Lung microvascular endothelial cell (primary cell): ENCODE results near the gene ARL3. TPM values are rescaled to one million over a fixed set of nuclear protein-coding genes. Genes with fewer than 3 reads are reported as not detected.
"Not testable (repeated sequence)": the region's sequence is repeated elsewhere in the genome, so short reads cannot be mapped to it uniquely, and the experiment has no call there.

Experiments used
- DNase-seq, 2 donors: peaks; one replicate each; pipeline versions ENCODE4 v3.0.0 to v3.0.0-alpha.2; 2010; ENCODE audit warnings: low read depth in 2 of 2
- total RNA-seq: library from RNA; depleted of rRNA; stranded (reverse); fragments of >200 nt; gene quantifications from 2 replicates; pipeline ENCODE4 v1.2.1, GENCODE V29; 2014

ARL3 gene
- total RNA-seq, 1 donor from 2014 or later = 2.8 TPM

GRCh38 chr10:102738692-102739121 lies 24.5 kb upstream of the ARL3 start:
- no peak for DNase-seq

- DNase-seq = no peak
Observed at GRCh38 chr10:102735065-102735562, 20.9 kb upstream of the ARL3 start.

- DNase-seq = no peak
Observed at GRCh38 chr10:102732661-102733060, 18.5 kb upstream of the ARL3 start.

GRCh38 chr10:102731222-102731800 lies 17.1 kb upstream of the ARL3 start:
- no peak for DNase-seq

GRCh38 chr10:102729029-102730026 lies 15.1 kb upstream of the ARL3 start:
- peak; percentile 82 to 91 for DNase-seq

GRCh38 chr10:102727037-102727818 lies 13.0 kb upstream of the ARL3 start:
- no peak for DNase-seq

GRCh38 chr10:102726274-102726673 lies 12.1 kb upstream of the ARL3 start:
- no peak for DNase-seq

- no peak for DNase-seq
Observed at GRCh38 chr10:102723989-102724388, 9.8 kb upstream of the ARL3 start.

GRCh38 chr10:102721954-102722353 lies 7.8 kb upstream of the ARL3 start:
- no peak for DNase-seq

- DNase-seq = no peak
Observed at GRCh38 chr10:102720775-102721301, 6.6 kb upstream of the ARL3 start.

GRCh38 chr10:102720337-102720736 lies 6.1 kb upstream of the ARL3 start:
- DNase-seq = no peak

- peak in 1 of 2 donors; percentile 43 for DNase-seq
Observed at GRCh38 chr10:102718220-102718619, 4.0 kb upstream of the ARL3 start.

- not testable (repeated sequence) for DNase-seq
Observed at GRCh38 chr10:102716900-102717565, 2.8 kb upstream of the ARL3 start.

GRCh38 chr10:102715880-102716279 lies 1.7 kb upstream of the ARL3 start:
- DNase-seq = no peak

GRCh38 chr10:102714621-102715455 lies 641 bp upstream of the ARL3 start, which contains the start of gene SFXN2:
TSS of gene SFXN2 (plus strand) at chr10:102714636. CDS start at chr10:102726637, 12,001 bp downstream.
- DNase-seq = no peak

- DNase-seq = no peak
Observed at GRCh38 chr10:102713539-102713813, 721 bp downstream of the ARL3 start.

- no peak for DNase-seq
Observed at GRCh38 chr10:102712843-102713538, 1.2 kb downstream of the ARL3 start.

GRCh38 chr10:102712089-102712488 lies 2.1 kb downstream of the ARL3 start:
- DNase-seq = no peak

GRCh38 chr10:102710609-102711008 lies 3.6 kb downstream of the ARL3 start:
- peak in 1 of 2 donors; percentile 54 for DNase-seq
